ENCODE results near the gene ARPC3. TPM values are rescaled to one million over a fixed set of nuclear protein-coding genes. Genes with fewer than 3 reads are reported as not detected.

The ARPC3 gene
- total and polyA plus RNA-seq, 7 donors: 52.7 to 168 (median 71.6) TPM

DNA sequence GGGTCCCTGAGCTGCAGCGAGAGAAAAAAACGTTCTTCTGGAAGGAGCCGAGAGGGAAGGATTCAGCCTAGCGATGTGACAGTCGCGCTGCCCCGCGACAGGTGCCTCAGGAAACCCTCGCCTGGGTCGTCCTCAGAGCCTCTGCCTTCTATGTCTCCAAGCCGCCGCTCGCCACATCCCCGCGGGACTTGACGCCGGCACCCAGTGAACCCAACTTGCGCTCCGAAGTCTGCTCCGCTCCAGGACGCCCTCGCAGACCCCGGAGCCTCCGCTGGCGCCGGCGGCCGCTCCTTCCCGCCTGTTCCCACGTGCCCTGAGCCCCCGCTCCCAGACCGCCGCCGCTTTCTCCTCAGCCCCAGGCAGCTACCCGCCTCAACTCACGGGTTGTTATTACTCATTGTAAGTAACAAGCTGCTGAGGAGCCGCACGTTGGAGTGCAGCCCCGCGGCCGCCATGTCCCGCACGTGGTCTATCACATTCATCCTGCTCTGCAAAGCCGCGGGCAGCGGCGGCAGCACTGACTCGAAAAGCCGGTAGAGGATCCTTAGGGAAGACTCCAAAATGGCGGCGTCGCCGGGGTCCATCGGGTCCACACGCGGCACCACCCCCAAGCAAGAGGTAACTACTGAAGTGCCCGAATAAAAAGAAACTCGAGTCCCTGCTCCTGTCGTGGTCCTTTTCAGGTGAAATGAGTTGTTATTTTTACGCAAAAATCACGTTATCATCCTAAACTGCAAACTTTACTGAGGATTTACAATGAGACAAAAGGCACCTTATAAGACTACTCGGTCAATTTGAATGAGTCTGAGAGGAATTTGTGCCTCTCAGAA lies 46.8 kb downstream of the ARPC3 start, which contains the start of gene ANAPC7:
ANAPC7 (minus strand) TSS at position 563 of the 830 bp plus-strand sequence; CDS start at position 482, 81 bp downstream.
- Histone ChIP-seq H3K9me3 (no peaks in the 10 kb centered on the region), H3K27ac (peak within 1 kb of the TSS; percentile 95), H3K27me3 (ENCODE audit: insufficient read depth in 3 of 3, low read length in 2 of 3) (no peaks in the 10 kb centered on the region), H3K4me3 (peak within 1 kb of the TSS; percentile 96), H3K4me1 (peaks cover 6% of the 10 kb centered on the region), H3K36me3 (ENCODE audit: insufficient read depth in 1 of 2, low read depth in 1 of 2) (peaks cover 0 to 32% of the 10 kb centered on the region in 2 donors)
- TF ChIP-seq CTCF (IDR thresholded peaks at IDR 0.05): peak; percentile 3
- ATAC-seq: peak; percentile 98 to 99 (median 98)
- peak; percentile 91 to 97 for DNase-seq
- intact Hi-C loops (cut with DNase I): no loop called here
- WGBS, 3 donors: 0 to 1% (median 0%) methylated on average over 58 to 62 of the region's 62 CpGs

Other genes with a start within 250 kb of the ARPC3 start
- 1,000 to 10,000 TPM; 1,152 to 2,814 (median 1,810) TPM for gene ATP2A2, start 169.1 kb downstream of the ARPC3 start, total RNA-seq
- 1,000 to 10,000 TPM in 2 of 3 donors, 100 to 1,000 TPM in 1; 691 to 1,378 (median 1,014) TPM for gene ATP2A2, start 169.1 kb downstream of the ARPC3 start, polyA plus RNA-seq
- gene ANAPC7, start 46.6 kb downstream of the ARPC3 start, total RNA-seq: 10 to 100 TPM; 31.9 to 43.9 (median 40.2) TPM
- 10 to 100 TPM; 20.8 to 35.1 (median 24.0) TPM for gene ANAPC7, start 46.6 kb downstream of the ARPC3 start, polyA plus RNA-seq
- 10 to 100 TPM; 25.7 to 34.9 (median 27.6) TPM for gene GPN3, start 17.9 kb upstream of the ARPC3 start, total RNA-seq
- 10 to 100 TPM; 26.0 to 41.7 (median 31.1) TPM for gene GPN3, start 17.9 kb upstream of the ARPC3 start, polyA plus RNA-seq
- gene FAM216A, start 18.5 kb upstream of the ARPC3 start, total RNA-seq: 1 to 10 TPM; 2.1 to 8.3 (median 3.4) TPM
- gene FAM216A, start 18.5 kb upstream of the ARPC3 start, polyA plus RNA-seq: 1 to 10 TPM; 1.7 to 4.0 (median 3.1) TPM
- 100 to 1,000 TPM in 3 of 4 donors, 10 to 100 TPM in 1; 70.4 to 136 (median 121) TPM for gene VPS29, start 51.8 kb upstream of the ARPC3 start, total RNA-seq
- gene VPS29, start 51.8 kb upstream of the ARPC3 start, polyA plus RNA-seq: 100 to 1,000 TPM; 168 to 216 (median 188) TPM
- 1 to 10 TPM; 1.1 to 4.2 (median 1.4) TPM for gene RAD9B, start 52.0 kb upstream of the ARPC3 start, total RNA-seq
- 1 to 10 TPM in 2 of 3 donors, under 1 TPM in 1; 0.77 to 3.8 (median 2.6) TPM for gene RAD9B, start 52.0 kb upstream of the ARPC3 start, polyA plus RNA-seq
- 100 to 1,000 TPM in 2 of 4 donors, 10 to 100 TPM in 2; 61.1 to 213 (median 86.7) TPM for gene PPTC7, start 133.0 kb upstream of the ARPC3 start, total RNA-seq
- 100 to 1,000 TPM in 1 of 3 donors, 10 to 100 TPM in 2; 54.6 to 134 (median 65.4) TPM for gene PPTC7, start 133.0 kb upstream of the ARPC3 start, polyA plus RNA-seq
- 10 to 100 TPM in 3 of 4 donors, 1 to 10 TPM in 1; 8.6 to 23.5 (median 12.7) TPM for gene TCTN1, start 163.8 kb upstream of the ARPC3 start, total RNA-seq
- 10 to 100 TPM in 2 of 3 donors, 1 to 10 TPM in 1; 4.0 to 24.7 (median 12.1) TPM for gene TCTN1, start 163.8 kb upstream of the ARPC3 start, polyA plus RNA-seq
- 1 to 10 TPM; 1.7 to 8.9 (median 4.3) TPM for gene HVCN1, start 238.8 kb upstream of the ARPC3 start, total RNA-seq
- gene HVCN1, start 238.8 kb upstream of the ARPC3 start, polyA plus RNA-seq: 1 to 10 TPM; 1.4 to 6.4 (median 2.8) TPM

All from psoas muscle (tissue), 8 donors.